SK-N-SH treated with all-trans-retinoic acid at 6 μM for 48 hours (cell line): Measurements from ENCODE around the gene F2.

Experiments
- ATAC-seq: fragments of 200-7000 bp; cut with Tn5 transposase; 3 replicates; pipeline ENCODE4 v1.9.1; 2020; ENCODE audit warnings: mild to moderate bottlenecking, moderate library complexity
- ARNTL ChIP-seq: fragments of 450-650 bp; formaldehyde crosslinking; IDR thresholded peaks from 2 replicates; pipeline ENCODE4 v1.5.0; 2020; ENCODE audit warnings: low read depth, mild to moderate bottlenecking, moderate library complexity, borderline replicate concordance
- BACH2 ChIP-seq: fragments of 250-450 bp; sonication (Bioruptor Pico); IDR thresholded peaks from 2 replicates; pipeline ENCODE4 v1.9.0; 2021; ENCODE audit warnings: mild to moderate bottlenecking, borderline replicate concordance
- CSDC2 ChIP-seq: fragments of 250-450 bp; sonication (Bioruptor Pico); IDR thresholded peaks from 2 replicates; pipeline ENCODE4 v1.5.0; 2020; ENCODE audit warnings: mild to moderate bottlenecking, moderate library complexity
- ESRRG ChIP-seq: fragments of 250-450 bp; sonication (Bioruptor Pico); IDR thresholded peaks from 2 replicates; pipeline ENCODE4 v1.6.1; 2021; ENCODE audit warnings: mild to moderate bottlenecking
- GLIS3 ChIP-seq: fragments of 250-450 bp; sonication (Bioruptor Pico); IDR thresholded peaks from 2 replicates; pipeline ENCODE4 v1.5.0; 2020; ENCODE audit warnings: mild to moderate bottlenecking, moderate library complexity
- ISL1 ChIP-seq: fragments of 250-450 bp; sonication (Bioruptor Pico); IDR thresholded peaks from 2 replicates; pipeline ENCODE4 v2.1.2; 2022; ENCODE audit warnings: mild to moderate bottlenecking, moderate library complexity
- OSR1 ChIP-seq: fragments of 250-450 bp; sonication (Bioruptor Pico); IDR thresholded peaks from 2 replicates; pipeline ENCODE4 v1.8.0; 2022; ENCODE audit warnings: moderate library complexity, mild to moderate bottlenecking, inconsistent platforms
- PATZ1 ChIP-seq: fragments of 250-450 bp; sonication (Bioruptor Pico); IDR thresholded peaks from 2 replicates; pipeline ENCODE4 v1.8.0; 2020; ENCODE audit warnings: mild to moderate bottlenecking, moderate library complexity, borderline replicate concordance
- POU6F1 ChIP-seq: fragments of 250-450 bp; sonication (Bioruptor Pico); IDR thresholded peaks from 2 replicates; pipeline ENCODE4 v1.8.0; 2021; ENCODE audit warnings: low read depth, mild to moderate bottlenecking, moderate library complexity, borderline replicate concordance
- PPARA ChIP-seq: fragments of 250-450 bp; sonication (Bioruptor Pico); IDR thresholded peaks from 2 replicates; pipeline ENCODE4 v1.5.0; 2020; ENCODE audit warnings: mild to moderate bottlenecking, borderline replicate concordance
- RARB ChIP-seq: fragments of 250-450 bp; sonication (Bioruptor Pico); IDR thresholded peaks from 2 replicates; pipeline ENCODE4 v1.8.0; 2021; ENCODE audit warnings: mild to moderate bottlenecking, moderate library complexity
- SNAI2 ChIP-seq: fragments of 250-450 bp; sonication (Bioruptor Pico); IDR thresholded peaks from 2 replicates; pipeline ENCODE4 v1.5.0; 2020; ENCODE audit warnings: mild to moderate bottlenecking, moderate library complexity
- TCF4 ChIP-seq: fragments of 250-450 bp; sonication (Bioruptor Pico); IDR thresholded peaks from 2 replicates; pipeline ENCODE4 v1.8.0; 2021; ENCODE audit warnings: mild to moderate bottlenecking, moderate library complexity, borderline replicate concordance
- TOX ChIP-seq: fragments of 250-450 bp; sonication (Bioruptor Pico); IDR thresholded peaks from 2 replicates; pipeline ENCODE4 v1.8.0; 2021; ENCODE audit warnings: mild to moderate bottlenecking, moderate library complexity, borderline replicate concordance
- TSHZ2 ChIP-seq: fragments of 250-450 bp; sonication (Bioruptor Pico); IDR thresholded peaks from 2 replicates; pipeline ENCODE4 v1.5.0; 2020; ENCODE audit warnings: mild to moderate bottlenecking, moderate library complexity
- ZC3H10 ChIP-seq: fragments of 250-450 bp; sonication (Bioruptor Pico); IDR thresholded peaks from 2 replicates; pipeline ENCODE4 v1.5.1; 2021; ENCODE audit warnings: mild to moderate bottlenecking, moderate library complexity
- ZFP3 ChIP-seq: fragments of 250-450 bp; sonication (Bioruptor Pico); IDR thresholded peaks from 2 replicates; pipeline ENCODE4 v1.5.0; 2020; ENCODE audit warnings: mild to moderate bottlenecking, moderate library complexity
- ZFP30 ChIP-seq: fragments of 450-650 bp; formaldehyde crosslinking; IDR thresholded peaks from 2 replicates; pipeline ENCODE4 v1.5.0; 2022; ENCODE audit warnings: mild to moderate bottlenecking, moderate library complexity
- ZNF565 ChIP-seq: fragments of 450-650 bp; formaldehyde crosslinking; conservative IDR thresholded peaks from 2 replicates; pipeline ENCODE4 v1.5.0; 2020; ENCODE audit warnings: low read depth, mild to moderate bottlenecking, moderate library complexity
- ZNF70 ChIP-seq: fragments of 450-650 bp; formaldehyde crosslinking; IDR thresholded peaks from 2 replicates; pipeline ENCODE4 v1.5.0; 2020; ENCODE audit warnings: mild to moderate bottlenecking, moderate library complexity
- ZNF8 ChIP-seq: fragments of 450-650 bp; formaldehyde crosslinking; IDR thresholded peaks from 2 replicates; pipeline ENCODE4 v1.5.0; 2020; ENCODE audit warnings: mild to moderate bottlenecking, moderate library complexity

The F2 gene

GRCh38 chr11:46755962-46756361, 36.9 kb downstream of the F2 start:
- TF ChIP-seq ISL1 (no peak), TOX (CRISPR knock-in tag) (no peak)
- no peak for ATAC-seq

- ATAC-seq = no peak
- no peak for TF ChIP-seq ISL1
- TF ChIP-seq GLIS3 (CRISPR knock-in tag) = no peak
- no peak for TF ChIP-seq ZNF8 (CRISPR knock-in tag)
- TF ChIP-seq ESRRG (CRISPR knock-in tag) = no peak
- no peak for TF ChIP-seq TOX (CRISPR knock-in tag)
- TF ChIP-seq PATZ1 (CRISPR knock-in tag) = no peak
- TF ChIP-seq RARB (CRISPR knock-in tag) = no peak
- no peak for TF ChIP-seq ZNF565 (CRISPR knock-in tag)
- TF ChIP-seq ARNTL (CRISPR knock-in tag) = no peak
- TF ChIP-seq ZNF70 (CRISPR knock-in tag) = no peak
- TF ChIP-seq ZFP3 (CRISPR knock-in tag) = no peak
- no peak for TF ChIP-seq ZFP30
- no peak for TF ChIP-seq CSDC2 (CRISPR knock-in tag)
- no peak for TF ChIP-seq OSR1 (CRISPR knock-in tag)
- TF ChIP-seq ZC3H10 (CRISPR knock-in tag) = no peak
These were observed 40.2 kb downstream of the F2 start for GRCh38 chr11:46759196-46759595.

- ATAC-seq = no peak
- no peak for TF ChIP-seq BACH2 (CRISPR knock-in tag)
- no peak for TF ChIP-seq ZNF8 (CRISPR knock-in tag)
- TF ChIP-seq POU6F1 (CRISPR knock-in tag) = no peak
- TF ChIP-seq ZNF70 (CRISPR knock-in tag) = no peak
- TF ChIP-seq SNAI2 = no peak
- no peak for TF ChIP-seq ZFP3 (CRISPR knock-in tag)
- no peak for TF ChIP-seq PPARA (CRISPR knock-in tag)
- TF ChIP-seq TCF4 (CRISPR knock-in tag) = no peak
- no peak for TF ChIP-seq GLIS3 (CRISPR knock-in tag)
- no peak for TF ChIP-seq ARNTL (CRISPR knock-in tag)
- TF ChIP-seq PATZ1 (CRISPR knock-in tag) = no peak
- no peak for TF ChIP-seq ZNF565 (CRISPR knock-in tag)
- no peak for TF ChIP-seq TSHZ2
- no peak for TF ChIP-seq RARB (CRISPR knock-in tag)
- TF ChIP-seq, all 23 proteins: peak for 0
These were observed 41.6 kb downstream of the F2 start for GRCh38 chr11:46760429-46761128.
